Renal cortical epithelial cell (primary cell): ENCODE measurements around the gene TPI1. TPM values are rescaled to one million over a fixed set of nuclear protein-coding genes. Genes with fewer than 3 reads are reported as not detected.
"Not testable (repeated sequence)": the region's sequence is repeated elsewhere in the genome, so short reads cannot be mapped to it uniquely, and the experiment has no call there.

Experiments
- DNase-seq: peaks from one replicate; pipeline ENCODE4 v3.0.0-alpha.2; 2011; ENCODE audit warnings: low read depth
- total RNA-seq: library from RNA; depleted of rRNA; stranded (reverse); fragments of >200 nt; gene quantifications from 2 replicates; pipeline ENCODE4 v1.2.3, GENCODE V29; 2014

TPI1 gene
- total RNA-seq, 1 donor from 2014 or later: 1,309 TPM

DNA sequence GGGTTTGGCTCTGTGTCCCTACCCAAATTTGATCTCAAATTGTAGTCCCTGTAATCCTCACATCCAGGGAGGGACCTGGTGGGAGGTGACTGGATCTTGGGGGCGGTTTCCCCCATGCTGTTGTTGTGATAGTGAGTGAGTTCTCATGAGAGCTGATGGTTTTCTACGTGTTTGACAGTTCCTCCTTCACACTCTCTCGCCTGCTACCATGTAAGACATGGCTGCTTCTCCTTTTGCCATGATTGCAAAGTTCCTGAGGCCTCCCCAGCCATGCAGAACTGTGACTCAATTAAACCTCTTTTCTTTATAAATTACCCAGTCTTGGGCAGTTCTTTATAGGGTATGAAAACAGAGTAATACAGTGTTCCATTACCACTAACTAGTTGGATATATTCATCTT, 27.0 kb downstream of the TPI1 start:
- DNase-seq: no peak

DNA sequence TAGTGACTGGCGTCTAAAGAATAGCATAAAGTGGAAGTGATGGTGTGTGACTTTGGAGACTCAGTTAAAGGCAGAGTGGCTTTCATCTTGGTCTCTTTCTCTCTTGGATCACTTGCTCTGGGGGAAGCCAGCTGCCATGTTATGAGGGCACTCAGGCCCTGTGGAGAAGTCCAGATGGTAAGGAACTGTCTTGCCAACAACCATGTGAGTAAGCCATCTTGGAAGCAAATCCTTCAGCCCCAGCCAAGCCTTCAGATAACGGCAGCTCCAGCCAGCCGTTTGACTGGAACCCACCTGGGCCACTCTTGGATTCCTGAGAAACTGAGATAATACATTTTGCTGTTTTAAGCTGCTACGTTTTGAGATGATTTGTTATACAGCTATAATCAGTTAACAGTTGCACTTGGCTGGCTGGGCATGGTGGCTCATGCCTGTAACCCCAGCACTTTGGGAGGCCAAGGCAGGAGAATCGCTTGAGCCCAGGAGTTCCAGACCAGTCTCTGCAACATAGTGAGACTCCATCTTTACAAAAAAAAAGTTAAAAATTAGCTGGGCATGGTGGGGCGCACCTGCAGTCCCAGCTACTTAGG, 29.6 kb downstream of the TPI1 start:
- DNase-seq: no peak

DNA sequence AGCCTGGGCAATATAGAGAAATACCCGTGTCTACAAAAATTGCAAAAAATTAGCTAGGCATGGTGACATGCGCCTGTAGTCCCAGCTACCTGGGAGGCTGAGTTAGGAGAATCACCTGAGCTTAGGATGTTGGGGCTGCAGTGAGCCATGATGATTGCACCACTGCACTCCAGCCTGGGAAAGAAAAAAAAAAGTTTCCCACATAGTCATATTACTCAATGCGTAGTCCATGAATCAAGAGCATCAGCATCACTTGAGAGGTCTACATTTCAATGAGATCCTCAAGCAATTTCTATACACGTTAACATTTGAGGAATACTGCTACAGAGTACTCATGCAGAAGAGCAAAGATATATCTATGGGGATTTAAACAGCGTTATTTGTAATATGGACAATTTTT, 32.1 kb downstream of the TPI1 start:
- no peak for DNase-seq

DNA sequence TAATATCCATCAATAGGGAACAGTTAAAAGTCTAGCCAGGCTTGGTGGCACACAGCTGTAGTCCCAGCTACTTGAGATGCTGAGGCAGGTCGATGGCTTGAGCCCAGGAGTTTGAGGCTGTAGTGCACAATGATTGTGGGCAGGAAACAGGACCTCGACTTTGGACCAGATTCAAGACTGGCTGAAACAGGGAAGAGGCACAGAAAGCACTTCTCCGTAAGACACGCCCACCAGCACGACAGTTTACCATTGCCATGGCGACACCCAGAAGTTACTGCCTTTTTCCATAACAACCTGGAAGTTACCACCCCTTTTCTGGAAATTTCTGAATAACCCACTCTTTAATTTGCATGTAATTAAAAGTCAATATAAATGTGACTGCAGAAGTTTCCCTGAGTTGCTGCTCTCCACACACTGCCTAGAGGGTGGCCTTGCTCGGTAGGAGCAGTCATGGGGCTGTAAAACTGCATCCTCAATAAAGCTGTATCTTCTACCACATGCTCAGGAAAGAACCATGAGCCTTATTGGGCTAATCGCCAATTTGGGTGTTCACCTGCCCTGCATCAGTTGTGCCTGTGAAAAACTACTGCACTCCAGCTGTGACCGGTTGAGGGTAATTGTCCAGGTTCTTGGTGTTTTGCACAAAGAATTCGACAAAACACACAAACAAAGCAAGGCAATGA, 32.6 kb downstream of the TPI1 start:
- peak; percentile 50 for DNase-seq

DNA sequence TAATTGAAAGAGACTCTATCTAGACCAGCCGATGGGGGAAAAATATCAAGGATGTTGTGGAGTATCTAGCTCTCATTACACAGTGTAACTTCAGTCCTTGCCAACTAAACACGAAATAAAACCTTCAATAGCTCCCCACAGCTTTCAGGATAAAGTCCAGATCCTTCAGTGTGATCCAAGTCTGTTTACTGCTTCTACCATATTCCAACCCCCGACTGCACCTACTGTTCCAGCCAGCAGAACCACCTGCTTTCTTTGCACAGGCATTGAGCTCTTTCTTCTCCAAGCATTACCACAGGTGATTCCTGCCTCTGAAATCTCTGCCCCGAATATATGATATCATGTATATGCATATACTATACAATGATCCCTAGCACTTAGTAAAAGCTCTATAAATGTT, 35.1 kb downstream of the TPI1 start:
- no peak for DNase-seq

DNA sequence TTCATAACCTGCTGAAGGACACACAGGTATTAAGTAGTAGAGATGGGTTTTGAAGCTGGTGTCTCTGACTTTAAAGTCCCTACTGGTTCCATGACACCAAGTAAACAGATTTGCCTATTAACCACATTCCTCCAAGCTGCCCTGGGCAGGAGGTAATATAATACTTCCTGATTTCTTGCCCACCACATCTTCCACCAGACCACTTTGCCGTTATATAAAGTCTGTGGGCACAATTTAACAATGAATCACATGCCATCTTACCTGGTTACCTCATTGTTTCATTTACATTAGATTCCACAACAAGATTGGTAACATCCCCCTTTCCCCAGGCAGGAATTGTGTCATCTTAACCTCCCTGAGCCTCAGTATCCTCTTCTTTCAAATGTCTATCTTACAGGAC, 36.4 kb downstream of the TPI1 start:
- DNase-seq: no peak

DNA sequence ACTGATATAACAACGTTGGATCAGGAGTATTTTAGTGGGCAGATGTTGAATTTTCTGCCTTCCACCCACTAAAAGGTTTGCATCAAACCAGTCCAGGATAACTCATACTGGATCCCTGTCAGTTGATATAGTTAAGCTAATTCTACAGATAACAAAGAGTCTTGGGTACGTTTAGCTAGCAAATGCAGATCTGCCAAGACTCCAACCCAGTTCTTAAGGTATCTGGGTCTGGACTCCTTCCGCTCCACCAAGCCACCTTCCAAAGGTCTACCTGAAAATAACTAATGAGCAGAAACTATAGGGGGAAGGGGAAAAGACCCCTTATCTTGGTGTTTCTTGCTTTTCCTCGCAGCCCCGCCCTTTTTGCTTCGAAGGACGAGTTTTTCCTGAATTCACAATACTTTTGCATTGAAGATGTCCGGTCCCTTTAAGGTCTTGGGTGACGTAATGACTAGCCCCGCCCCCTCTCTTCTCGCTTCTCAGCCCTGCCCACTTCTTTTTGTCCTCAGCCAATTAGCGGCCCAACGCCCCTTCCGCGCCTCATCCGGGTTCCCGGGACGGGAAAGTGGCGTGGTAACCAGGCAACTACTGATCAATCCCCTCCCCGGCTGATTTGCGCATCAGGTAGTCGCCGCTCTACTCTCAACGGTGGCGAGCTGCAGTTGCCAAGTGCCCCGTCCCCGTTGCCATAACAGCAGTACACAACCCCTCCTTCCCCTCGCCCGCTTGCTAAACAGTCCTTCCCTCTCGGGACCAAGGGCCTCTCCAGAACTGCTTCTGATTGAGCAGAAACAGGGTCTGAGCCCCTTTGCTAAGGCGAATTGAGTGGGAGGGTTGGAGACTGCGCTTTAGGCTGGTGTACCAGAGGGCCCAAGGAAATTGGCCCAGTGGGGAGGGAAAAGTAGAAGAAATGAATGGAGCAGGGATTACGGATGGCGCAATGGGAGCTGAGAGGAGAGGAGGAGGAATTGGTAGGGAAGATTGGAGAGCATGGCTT, 37.2 kb downstream of the TPI1 start, which contains the start of gene LRRC23:
Gene LRRC23, plus strand, starts transcription at position 543 of the 997 bp plus-strand sequence. CDS start 812 bp downstream, outside the sequence.
- DNase-seq: peak; percentile 94

DNA sequence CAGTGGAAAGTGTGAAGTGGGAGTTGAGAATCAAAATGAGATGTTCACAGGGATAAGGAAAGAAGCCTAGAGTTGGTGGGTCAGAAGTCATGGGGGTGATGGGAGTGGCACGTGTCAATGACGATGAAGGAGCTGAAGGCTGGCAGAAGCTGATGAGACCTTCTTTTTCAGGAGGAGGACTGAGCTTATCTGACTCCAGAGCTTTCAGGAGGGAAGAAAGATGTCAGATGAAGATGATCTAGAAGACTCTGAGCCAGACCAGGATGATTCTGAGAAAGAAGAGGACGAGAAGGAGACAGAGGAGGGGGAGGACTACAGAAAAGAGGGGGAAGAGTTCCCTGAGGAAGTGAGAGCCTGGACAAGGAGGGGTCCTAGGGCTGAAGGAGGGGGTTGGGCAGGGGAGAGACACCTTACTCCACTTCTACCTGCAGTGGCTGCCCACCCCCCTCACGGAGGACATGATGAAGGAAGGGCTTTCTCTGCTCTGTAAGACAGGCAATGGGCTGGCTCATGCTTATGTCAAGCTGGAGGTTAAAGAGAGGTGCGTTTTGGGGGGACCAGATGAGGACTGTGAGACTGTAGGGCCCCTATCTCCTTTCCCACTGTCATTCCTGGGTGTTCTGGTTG, 38.2 kb downstream of the TPI1 start:
- DNase-seq: no peak

DNA sequence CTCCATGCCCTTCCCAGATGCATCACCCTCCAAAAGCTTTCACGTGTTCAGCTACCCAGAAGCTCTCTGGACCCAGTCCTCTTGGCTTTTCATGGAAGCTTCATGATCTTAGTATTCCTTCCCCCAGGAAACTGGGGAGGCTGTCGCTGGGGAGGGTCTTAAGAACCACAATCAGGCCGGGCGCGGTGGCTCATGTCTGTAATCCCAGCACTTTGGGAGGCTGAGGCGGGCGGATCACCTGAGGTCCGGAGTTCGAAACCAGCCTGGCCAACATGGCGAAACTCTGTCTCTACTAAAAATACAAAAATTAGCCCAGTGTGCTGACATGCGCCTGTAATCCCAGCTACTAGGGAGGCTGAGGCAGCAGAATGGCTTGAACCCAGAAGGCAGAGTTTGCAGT, 40.8 kb downstream of the TPI1 start:
- not testable (repeated sequence) for DNase-seq

DNA sequence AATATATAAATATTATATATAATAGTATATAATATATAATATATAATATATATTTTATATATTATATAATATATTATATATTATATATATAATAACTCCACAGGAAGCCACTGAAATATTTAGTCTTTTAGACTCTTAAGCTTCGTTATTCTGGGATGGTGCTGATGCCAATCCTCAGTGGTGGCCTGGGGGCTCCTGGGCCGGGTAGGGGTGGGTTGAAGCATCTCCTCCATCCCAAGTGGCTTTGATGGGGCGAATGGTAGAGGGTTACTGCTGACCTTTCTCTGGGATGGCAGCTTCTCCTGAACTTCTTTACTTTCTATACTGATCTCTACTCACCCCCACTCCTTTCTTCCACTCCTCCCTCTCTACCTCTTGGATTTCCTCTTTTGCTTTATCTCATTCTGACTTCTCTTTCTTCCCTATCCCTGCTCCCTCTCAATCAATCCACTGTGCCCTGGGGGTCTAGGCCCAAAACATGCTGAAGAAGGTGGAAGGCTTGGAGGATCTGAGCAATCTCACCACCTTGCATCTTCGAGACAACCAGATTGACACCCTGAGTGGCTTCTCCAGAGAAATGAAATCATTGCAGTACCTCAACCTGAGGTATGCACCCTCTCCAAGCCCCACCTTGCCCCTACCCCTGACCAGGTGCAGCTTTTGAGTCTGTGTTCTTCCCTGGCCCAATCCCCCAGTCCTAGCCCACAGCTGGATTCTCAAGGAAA, 42.3 kb downstream of the TPI1 start:
- DNase-seq: no peak

DNA sequence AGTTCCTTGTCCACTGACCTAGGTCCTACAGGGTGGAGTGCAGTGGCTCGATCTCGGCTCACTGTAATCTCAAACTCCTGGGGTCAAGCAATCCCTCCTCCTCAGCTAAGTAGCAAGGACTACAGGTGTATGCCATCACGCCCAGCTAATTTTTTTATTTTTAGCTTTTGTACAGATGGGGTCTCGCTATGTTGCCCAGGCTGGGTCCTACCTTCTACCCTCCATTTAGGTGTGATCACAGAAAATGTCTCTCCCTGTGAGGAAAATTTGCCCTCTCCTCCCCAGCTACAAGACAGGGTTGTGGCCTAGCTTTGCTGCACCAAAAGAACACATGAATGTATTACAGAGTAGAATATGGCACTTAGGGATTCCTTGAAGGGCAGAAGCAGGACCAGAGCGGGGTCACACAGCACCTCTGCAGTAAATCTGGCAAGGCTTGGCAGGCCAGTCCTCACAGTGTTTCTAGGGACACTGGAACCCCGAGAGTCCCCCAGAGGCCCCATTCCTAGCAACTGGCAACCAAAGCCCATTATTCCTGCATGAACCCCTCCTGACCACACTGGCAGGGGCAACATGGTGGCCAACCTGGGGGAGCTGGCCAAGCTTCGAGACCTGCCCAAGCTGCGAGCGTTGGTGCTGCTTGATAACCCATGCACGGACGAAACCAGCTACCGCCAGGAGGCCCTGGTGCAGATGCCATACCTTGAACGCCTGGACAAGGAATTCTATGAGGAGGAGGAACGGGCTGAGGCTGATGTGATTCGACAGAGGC, 45.0 kb downstream of the TPI1 start:
- no peak for DNase-seq

DNA sequence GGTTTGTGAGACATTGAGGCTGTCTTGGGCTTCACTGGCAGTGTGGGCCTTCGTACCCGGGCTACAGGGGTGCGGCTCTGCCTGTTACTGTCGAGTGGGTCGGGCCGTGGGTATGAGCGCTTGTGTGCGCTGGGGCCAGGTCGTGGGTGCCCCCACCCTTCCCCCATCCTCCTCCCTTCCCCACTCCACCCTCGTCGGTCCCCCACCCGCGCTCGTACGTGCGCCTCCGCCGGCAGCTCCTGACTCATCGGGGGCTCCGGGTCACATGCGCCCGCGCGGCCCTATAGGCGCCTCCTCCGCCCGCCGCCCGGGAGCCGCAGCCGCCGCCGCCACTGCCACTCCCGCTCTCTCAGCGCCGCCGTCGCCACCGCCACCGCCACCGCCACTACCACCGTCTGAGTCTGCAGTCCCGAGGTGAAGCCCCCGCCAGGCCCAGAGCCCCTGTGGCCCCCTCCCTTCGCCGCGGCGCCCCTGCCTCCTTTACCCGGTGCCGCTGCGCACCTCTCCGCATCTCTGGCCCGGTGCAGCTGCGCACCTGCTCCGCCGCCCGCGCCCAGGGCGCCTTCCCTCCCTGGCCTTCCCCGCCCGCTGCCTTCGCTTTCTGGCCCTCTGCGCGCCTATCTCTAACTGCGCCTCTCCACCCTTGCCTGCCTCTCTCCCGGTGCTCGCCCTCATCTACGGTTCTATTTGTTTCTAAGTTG, 47.1 kb downstream of the TPI1 start, which contains the start of gene ENO2:
Gene ENO2, plus strand, starts transcription at position 335 of the 701 bp plus-strand sequence. CDS start 1,253 bp downstream, outside the sequence.
- DNase-seq: no peak

DNA sequence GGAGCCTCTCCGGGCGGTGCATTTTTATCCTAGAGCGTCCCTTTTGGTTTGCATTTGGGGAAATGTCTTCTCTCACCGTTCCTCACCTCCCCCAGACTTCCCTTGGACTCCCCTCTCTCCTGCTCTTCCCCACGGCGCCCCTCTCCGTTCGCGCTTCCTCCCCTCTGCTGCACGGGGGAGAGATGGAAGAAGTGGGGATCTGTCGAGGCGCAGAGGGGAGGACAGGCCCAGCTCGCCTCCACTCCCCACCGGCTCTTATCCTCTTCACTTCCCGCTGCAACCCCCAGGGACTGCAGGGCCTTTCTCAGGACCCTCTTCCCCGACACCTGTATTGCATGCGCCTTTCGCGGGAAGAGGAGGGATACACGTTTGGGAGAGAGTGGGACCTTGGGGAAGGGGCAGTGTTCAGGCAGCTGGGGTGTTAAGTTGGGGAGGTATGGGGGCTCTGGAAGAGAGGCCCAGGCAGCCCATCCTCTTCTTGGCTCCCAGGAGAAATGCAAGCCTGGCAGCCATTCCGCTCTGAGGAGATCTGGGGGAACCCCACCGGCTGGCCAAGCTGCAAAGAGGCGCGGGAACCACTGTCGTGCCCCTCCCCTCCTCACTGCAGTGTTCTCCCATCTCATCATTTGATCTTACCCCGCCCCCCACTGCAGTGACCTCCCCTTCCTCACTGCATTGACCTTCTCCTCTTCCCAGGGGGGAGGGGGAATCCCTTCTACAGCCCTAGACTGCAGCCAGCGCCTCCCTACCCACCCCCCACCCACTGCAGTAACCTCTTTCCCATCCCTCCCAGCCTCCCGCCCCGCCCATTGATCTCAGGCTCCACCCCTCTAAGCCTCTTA, 47.8 kb downstream of the TPI1 start:
- DNase-seq: no peak

DNA sequence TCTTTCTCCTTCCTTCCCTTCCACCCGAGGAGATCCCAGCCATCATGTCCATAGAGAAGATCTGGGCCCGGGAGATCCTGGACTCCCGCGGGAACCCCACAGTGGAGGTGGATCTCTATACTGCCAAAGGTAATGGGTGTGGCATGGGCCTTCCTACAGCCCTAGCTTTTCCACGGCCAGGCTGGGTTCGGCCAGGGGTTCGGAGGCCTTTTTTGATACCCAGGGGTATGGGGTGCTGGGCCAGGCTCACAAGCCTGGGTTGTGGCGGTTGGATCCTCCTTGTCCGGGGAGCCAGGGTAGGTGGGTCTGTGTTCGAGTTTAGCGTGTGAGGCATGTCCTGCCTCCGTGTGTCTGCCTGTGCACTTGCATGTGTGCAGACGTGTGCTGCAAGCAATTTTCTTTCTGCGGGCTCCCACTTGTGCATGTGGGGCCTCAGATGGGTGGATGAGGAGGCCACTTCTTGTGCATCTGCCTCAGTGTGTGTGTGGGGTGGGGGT, 48.5 kb downstream of the TPI1 start:
- DNase-seq: no peak

DNA sequence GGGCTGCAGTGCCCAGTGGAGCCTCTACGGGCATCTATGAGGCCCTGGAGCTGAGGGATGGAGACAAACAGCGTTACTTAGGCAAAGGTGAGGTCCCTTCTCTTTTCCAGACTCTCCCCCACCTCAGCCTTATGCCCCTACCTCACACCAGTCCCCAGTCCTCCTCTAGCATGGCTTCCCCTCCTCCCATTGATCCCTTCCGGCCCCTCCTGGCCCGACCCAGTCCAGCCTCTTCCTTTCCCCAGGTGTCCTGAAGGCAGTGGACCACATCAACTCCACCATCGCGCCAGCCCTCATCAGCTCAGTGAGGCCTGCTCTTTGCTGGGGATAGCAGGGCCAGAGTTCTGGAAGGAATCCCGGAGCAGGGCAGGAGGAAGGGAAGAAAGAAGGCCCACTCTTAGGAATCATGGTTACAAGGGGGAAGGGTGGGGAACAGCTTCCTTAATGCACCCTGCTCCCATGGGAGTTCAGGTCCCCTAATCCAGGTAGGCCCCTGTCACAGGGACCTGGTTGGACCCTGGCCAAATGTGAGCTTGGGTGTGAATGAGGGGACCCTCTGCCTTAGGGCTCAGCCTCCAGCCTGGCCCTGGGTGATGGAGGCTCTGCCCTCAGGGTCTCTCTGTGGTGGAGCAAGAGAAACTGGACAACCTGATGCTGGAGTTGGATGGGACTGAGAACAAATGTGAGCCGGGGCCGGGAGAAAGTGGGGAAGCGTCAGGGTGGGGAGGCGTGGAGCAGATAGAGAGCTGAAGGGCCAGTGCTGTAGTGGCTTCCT, 49.3 kb downstream of the TPI1 start:
- no peak for DNase-seq

DNA sequence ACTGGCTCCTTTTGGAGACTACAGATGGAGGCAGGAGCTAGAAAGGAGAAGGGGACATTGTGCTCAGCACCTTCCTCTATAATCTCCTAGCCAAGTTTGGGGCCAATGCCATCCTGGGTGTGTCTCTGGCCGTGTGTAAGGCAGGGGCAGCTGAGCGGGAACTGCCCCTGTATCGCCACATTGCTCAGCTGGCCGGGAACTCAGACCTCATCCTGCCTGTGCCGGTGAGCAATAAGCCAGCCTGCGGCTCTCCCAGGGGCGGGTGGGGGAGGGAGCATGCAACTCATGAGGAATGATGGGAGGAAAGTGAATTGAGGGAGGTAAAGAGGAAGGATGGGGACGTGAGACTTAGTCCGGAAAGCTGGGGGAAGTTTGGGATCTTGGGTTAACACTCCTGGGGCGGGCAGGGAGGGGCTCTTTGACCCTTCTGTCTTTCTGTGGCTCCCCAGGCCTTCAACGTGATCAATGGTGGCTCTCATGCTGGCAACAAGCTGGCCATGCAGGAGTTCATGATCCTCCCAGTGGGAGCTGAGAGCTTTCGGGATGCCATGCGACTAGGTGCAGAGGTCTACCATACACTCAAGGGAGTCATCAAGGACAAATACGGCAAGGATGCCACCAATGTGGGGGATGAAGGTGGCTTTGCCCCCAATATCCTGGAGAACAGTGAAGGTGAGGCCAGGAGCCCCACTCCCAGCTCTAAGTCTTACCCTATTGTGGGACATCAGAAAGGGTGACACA, 50.3 kb downstream of the TPI1 start:
- DNase-seq: no peak

DNA sequence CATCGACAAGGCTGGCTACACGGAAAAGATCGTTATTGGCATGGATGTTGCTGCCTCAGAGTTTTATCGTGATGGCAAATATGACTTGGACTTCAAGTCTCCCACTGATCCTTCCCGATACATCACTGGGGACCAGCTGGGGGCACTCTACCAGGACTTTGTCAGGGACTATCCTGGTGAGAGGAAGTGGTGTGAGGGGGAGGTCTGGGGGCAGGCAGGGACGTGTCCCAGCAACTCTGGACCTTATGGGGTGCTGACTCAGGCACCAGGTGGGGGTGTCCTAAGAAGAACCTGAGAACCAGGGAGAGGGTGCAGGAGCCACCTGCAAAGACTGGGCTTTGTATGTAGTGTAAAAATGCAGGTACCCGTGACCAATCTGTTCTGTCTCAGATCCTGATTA, 52.3 kb downstream of the TPI1 start:
- DNase-seq: no peak
